ENCODE results near the gene TTL.

Gene TTL

GRCh38 chr2:112580084-112580483 lies 98.1 kb downstream of the TTL start:
- no peak overlapping the region for H3K4me3 Mint-ChIP-seq
- ATAC-seq (replicated peaks; ENCODE audit: extremely low read depth, poor library complexity, severe bottlenecking) (no peak), DNase-seq (ENCODE audit: low spot score in 2 of 2) (no peak)
- H3K9me3 Mint-ChIP-seq, result no peaks in the 10 kb centered on the region
- H3K27ac Mint-ChIP-seq (ENCODE audit: low read depth), result no peak overlapping the region
- peaks cover 17% of the 10 kb centered on the region for H3K4me1 Mint-ChIP-seq
- peaks cover 23% of the 10 kb centered on the region for H3K36me3 Mint-ChIP-seq (ENCODE audit: insufficient read depth)
- H3K27me3 Mint-ChIP-seq, result no peaks in the 10 kb centered on the region

- peak; percentile 8 for ATAC-seq (replicated peaks; ENCODE audit: extremely low read depth, poor library complexity, severe bottlenecking)
- Mint-ChIP-seq H3K36me3 (ENCODE audit: insufficient read depth) (peaks cover 19% of the 10 kb centered on the region), H3K27me3 (no peaks in the 10 kb centered on the region), H3K27ac (ENCODE audit: low read depth) (no peak overlapping the region), H3K4me3 (no peak overlapping the region), H3K9me3 (no peaks in the 10 kb centered on the region), H3K4me1 (peaks cover 34% of the 10 kb centered on the region)
- no peak for DNase-seq (ENCODE audit: low spot score in 2 of 2)
Measured at GRCh38 chr2:112582314-112582746, 100.4 kb downstream of the TTL start.

- Mint-ChIP-seq H3K4me1 (peaks cover 36% of the 10 kb centered on the region), H3K9me3 (no peaks in the 10 kb centered on the region), H3K4me3 (peak overlapping the region; percentile 92), H3K27ac (ENCODE audit: low read depth) (peak overlapping the region; percentile 99), H3K27me3 (no peaks in the 10 kb centered on the region), H3K36me3 (ENCODE audit: insufficient read depth) (peaks cover 22% of the 10 kb centered on the region)
- DNase-seq (ENCODE audit: low spot score in 2 of 2) (no peak), ATAC-seq (replicated peaks; ENCODE audit: extremely low read depth, poor library complexity, severe bottlenecking) (no peak)
Measured at GRCh38 chr2:112583497-112584133, 101.7 kb downstream of the TTL start.

GRCh38 chr2:112584134-112584890 lies 102.4 kb downstream of the TTL start, which contains the start of gene CHCHD5:
CHCHD5 (plus strand) TSS chr2:112584609; CDS start chr2:112584648, 39 bp downstream.
- H3K4me1 Mint-ChIP-seq, result peaks cover 36% of the 10 kb centered on the region
- peak within 1 kb of the TSS; percentile 92 for H3K4me3 Mint-ChIP-seq

GRCh38 chr2:112584891-112585250 lies 102.9 kb downstream of the TTL start:
- ATAC-seq (replicated peaks; ENCODE audit: extremely low read depth, poor library complexity, severe bottlenecking), result no peak
- H3K36me3 Mint-ChIP-seq (ENCODE audit: insufficient read depth), result peaks cover 28% of the 10 kb centered on the region
- H3K4me1 Mint-ChIP-seq, result peaks cover 36% of the 10 kb centered on the region
- H3K27me3 Mint-ChIP-seq, result no peaks in the 10 kb centered on the region
- peak overlapping the region; percentile 92 for H3K4me3 Mint-ChIP-seq
- DNase-seq (ENCODE audit: low spot score in 2 of 2), result no peak
- H3K9me3 Mint-ChIP-seq, result no peaks in the 10 kb centered on the region
- peak overlapping the region; percentile 99 for H3K27ac Mint-ChIP-seq (ENCODE audit: low read depth)

More at GRCh38 chr2:112584134-112584890, 102.4 kb downstream of the TTL start, which contains the start of gene CHCHD5:
- ATAC-seq (replicated peaks; ENCODE audit: extremely low read depth, poor library complexity, severe bottlenecking) (peak; percentile 94), DNase-seq (ENCODE audit: low spot score in 2 of 2) (peak; percentile 85 to 93)
- H3K36me3 Mint-ChIP-seq (ENCODE audit: insufficient read depth), result peaks cover 26% of the 10 kb centered on the region
- peak within 1 kb of the TSS; percentile 99 for H3K27ac Mint-ChIP-seq (ENCODE audit: low read depth)
- H3K27me3 Mint-ChIP-seq, result no peaks in the 10 kb centered on the region
- H3K9me3 Mint-ChIP-seq, result no peaks in the 10 kb centered on the region

- Mint-ChIP-seq H3K27ac (ENCODE audit: low read depth) (peak overlapping the region; percentile 99), H3K27me3 (no peaks in the 10 kb centered on the region), H3K4me3 (peak overlapping the region; percentile 92), H3K4me1 (peaks cover 36% of the 10 kb centered on the region), H3K36me3 (ENCODE audit: insufficient read depth) (peaks cover 30% of the 10 kb centered on the region), H3K9me3 (no peaks in the 10 kb centered on the region)
- DNase-seq (ENCODE audit: low spot score in 2 of 2) (no peak), ATAC-seq (replicated peaks; ENCODE audit: extremely low read depth, poor library complexity, severe bottlenecking) (no peak)
Measured at GRCh38 chr2:112585400-112585799, 103.4 kb downstream of the TTL start.

- ATAC-seq (replicated peaks; ENCODE audit: extremely low read depth, poor library complexity, severe bottlenecking) (no peak), DNase-seq (ENCODE audit: low spot score in 2 of 2) (no peak)
- Mint-ChIP-seq H3K9me3 (no peaks in the 10 kb centered on the region), H3K27ac (ENCODE audit: low read depth) (peak overlapping the region; percentile 99), H3K4me3 (peak overlapping the region; percentile 92), H3K36me3 (ENCODE audit: insufficient read depth) (peaks cover 32% of the 10 kb centered on the region), H3K4me1 (peaks cover 36% of the 10 kb centered on the region), H3K27me3 (no peaks in the 10 kb centered on the region)
Measured at GRCh38 chr2:112585873-112586464, 104.0 kb downstream of the TTL start.

GRCh38 chr2:112588611-112589045 lies 106.7 kb downstream of the TTL start:
- Mint-ChIP-seq H3K4me3 (no peak overlapping the region), H3K36me3 (ENCODE audit: insufficient read depth) (peaks cover 28% of the 10 kb centered on the region)
- ATAC-seq (replicated peaks; ENCODE audit: extremely low read depth, poor library complexity, severe bottlenecking), result no peak

More at GRCh38 chr2:112588611-112589045, 106.7 kb downstream of the TTL start:
- Mint-ChIP-seq H3K27ac (ENCODE audit: low read depth) (peak overlapping the region; percentile 48), H3K4me1 (peaks cover 33% of the 10 kb centered on the region), H3K9me3 (no peaks in the 10 kb centered on the region), H3K27me3 (no peaks in the 10 kb centered on the region)
- DNase-seq (ENCODE audit: low spot score in 2 of 2), result no peak
